DND-41 (cell line): ENCODE data around the gene RPS26.
A peak's percentile ranks its signal among the peaks of the same experiment; 100 is the strongest.

Source experiments
- ATAC-seq: fragments of 200-7000 bp; cut with Tn5 transposase; 3 replicates; pipeline ENCODE4 v1.9.1; 2021; ENCODE audit warnings: low read depth; ENCODE audit not compliant: insufficient read depth
- DNase-seq: peaks from one replicate; pipeline ENCODE4 v3.0.0-alpha.2; 2020
- H2AFZ ChIP-seq: 2 replicates; pipeline ENCODE4 v1.6.0; 2012; ENCODE audit warnings: low read depth, low read length
- H3K27ac ChIP-seq: 2 replicates; pipeline ENCODE4 v1.5.1; 2012; ENCODE audit warnings: low read length, inconsistent platforms
- H3K27me3 ChIP-seq: fragments of 200-600 bp; sonication (generic); 2 replicates; pipeline ENCODE4 v1.6.0; 2012; ENCODE audit warnings: low read length, mild to moderate bottlenecking, inconsistent platforms; ENCODE audit not compliant: insufficient read depth, poor library complexity
- H3K36me3 ChIP-seq: 2 replicates; pipeline ENCODE4 v1.5.1; 2012; ENCODE audit warnings: low read length, inconsistent platforms; ENCODE audit not compliant: insufficient read depth
- H3K4me1 ChIP-seq: 2 replicates; pipeline ENCODE4 v1.5.1; 2012; ENCODE audit warnings: mild to moderate bottlenecking, low read length; ENCODE audit not compliant: insufficient read depth
- H3K4me2 ChIP-seq: 2 replicates; pipeline ENCODE4 v1.6.0; 2012; ENCODE audit warnings: mild to moderate bottlenecking, moderate library complexity, low read length, inconsistent platforms; ENCODE audit not compliant: insufficient read depth
- H3K4me3 ChIP-seq, 2 experiments: fragments of 200-600 bp in 1 of 2; shearing (Covaris generic) in 1 of 2; 2 replicates each; pipeline ENCODE4 v1.5.1; 2012 to 2016; ENCODE audit warnings: inconsistent platforms in 2 of 2, low read length in 2 of 2, mild to moderate bottlenecking in 2 of 2, low read depth in 1 of 2, moderate library complexity in 1 of 2
- H3K79me2 ChIP-seq: 2 replicates; pipeline ENCODE4 v1.6.0; 2012; ENCODE audit warnings: low read length, inconsistent platforms; ENCODE audit not compliant: insufficient read depth
- H3K9ac ChIP-seq: 2 replicates; pipeline ENCODE4 v1.6.0; 2012; ENCODE audit warnings: low read depth, mild to moderate bottlenecking, inconsistent platforms, low read length, moderate library complexity
- H3K9me3 ChIP-seq: 2 replicates; pipeline ENCODE4 v1.5.1; 2012; ENCODE audit warnings: low read length, moderate library complexity, mild to moderate bottlenecking, inconsistent platforms; ENCODE audit not compliant: insufficient read depth, severe bottlenecking
- H4K20me1 ChIP-seq: 2 replicates; pipeline ENCODE4 v1.6.0; 2012; ENCODE audit warnings: low read length; ENCODE audit not compliant: insufficient read depth
- CTCF ChIP-seq: IDR thresholded peaks from 2 replicates; pipeline ENCODE4 v1.5.1; 2012; ENCODE audit warnings: borderline replicate concordance, low read length, moderate library complexity, mild to moderate bottlenecking; ENCODE audit not compliant: poor library complexity, severe bottlenecking; ENCODE audit errors: extremely low read depth
- EZH2 ChIP-seq: IDR thresholded peaks from 3 replicates; pipeline ENCODE4 v1.6.1; 2012; ENCODE audit warnings: borderline replicate concordance, low read depth, mild to moderate bottlenecking, moderate library complexity, low read length, inconsistent platforms; ENCODE audit not compliant: severe bottlenecking

Gene RPS26

DNA sequence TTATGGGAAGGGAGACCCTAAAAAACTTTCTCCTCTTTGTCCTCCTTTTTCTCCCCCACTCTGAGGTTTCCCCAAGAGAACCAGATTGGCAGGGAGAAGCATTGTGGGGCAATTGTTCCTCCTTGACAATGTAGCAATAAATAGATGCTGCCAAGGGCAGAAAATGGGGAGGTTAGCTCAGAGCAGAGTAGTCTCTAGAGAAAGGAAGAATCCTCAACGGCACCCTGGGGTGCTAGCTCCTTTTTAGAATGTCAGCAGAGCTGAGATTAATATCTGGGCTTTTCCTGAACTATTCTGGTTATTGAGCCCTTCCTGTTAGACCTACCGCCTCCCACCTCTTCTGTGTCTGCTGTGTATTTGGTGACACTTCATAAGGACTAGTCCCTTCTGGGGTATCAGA is 4.6 kb upstream of the RPS26 start:
- no peak for DNase-seq
- H3K9ac ChIP-seq, result no peak overlapping the region

DNA sequence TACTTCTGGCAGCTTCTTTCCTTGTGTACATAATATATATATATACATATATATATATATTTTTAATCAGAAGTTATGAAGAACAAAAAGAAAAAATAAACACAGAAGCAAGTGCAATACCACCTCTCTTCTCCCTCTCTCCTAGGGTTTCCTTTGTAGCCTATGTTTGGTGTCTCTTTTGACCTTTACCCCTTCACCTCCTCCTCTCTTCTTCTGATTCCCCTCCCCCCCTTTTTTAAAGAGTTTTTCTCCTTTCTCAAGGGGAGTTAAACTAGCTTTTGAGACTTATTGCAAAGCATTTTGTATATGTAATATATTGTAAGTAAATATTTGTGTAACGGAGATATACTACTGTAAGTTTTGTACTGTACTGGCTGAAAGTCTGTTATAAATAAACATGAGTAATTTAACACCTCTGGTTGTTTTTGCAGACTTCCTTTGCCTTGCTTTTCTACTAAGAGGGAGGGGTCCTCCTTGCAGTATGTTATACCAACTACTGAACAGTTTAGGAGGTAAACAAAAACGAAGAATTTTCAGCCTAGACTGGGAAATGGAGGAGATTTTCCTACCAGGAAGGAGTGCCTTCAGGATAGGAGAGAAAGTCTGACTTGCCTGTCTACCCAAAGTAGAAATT is 3.6 kb upstream of the RPS26 start:
- Histone ChIP-seq H3K9ac (no peak overlapping the region), H3K4me1 (peaks cover 20% of the 10 kb centered on the region), H3K4me2 (no peak overlapping the region), H3K27ac (no peak overlapping the region), H2AFZ (no peak overlapping the region), H3K79me2 (peaks cover 21% of the 10 kb centered on the region), H3K36me3 (peaks cover 24% of the 10 kb centered on the region), H3K27me3 (no peaks in the 10 kb centered on the region), H4K20me1 (peaks cover 7% of the 10 kb centered on the region), H3K4me3 (no peak overlapping the region), H3K9me3 (no peaks in the 10 kb centered on the region)
- DNase-seq (no peak), ATAC-seq (no peak)
- no peak for TF ChIP-seq CTCF
- TF ChIP-seq EZH2, result no peak

More for the DNA sequence above, 4.6 kb upstream of the RPS26 start:
- Histone ChIP-seq H3K36me3 (peaks cover 26% of the 10 kb centered on the region), H3K4me3 (no peak overlapping the region), H3K9me3 (no peaks in the 10 kb centered on the region), H3K4me2 (no peak overlapping the region), H3K27me3 (no peaks in the 10 kb centered on the region), H3K79me2 (peaks cover 11% of the 10 kb centered on the region), H4K20me1 (no peaks in the 10 kb centered on the region), H3K27ac (no peak overlapping the region), H2AFZ (no peak overlapping the region), H3K4me1 (peaks cover 13% of the 10 kb centered on the region)
- no peak for ATAC-seq
- TF ChIP-seq EZH2, result no peak
- no peak for TF ChIP-seq CTCF

DNA sequence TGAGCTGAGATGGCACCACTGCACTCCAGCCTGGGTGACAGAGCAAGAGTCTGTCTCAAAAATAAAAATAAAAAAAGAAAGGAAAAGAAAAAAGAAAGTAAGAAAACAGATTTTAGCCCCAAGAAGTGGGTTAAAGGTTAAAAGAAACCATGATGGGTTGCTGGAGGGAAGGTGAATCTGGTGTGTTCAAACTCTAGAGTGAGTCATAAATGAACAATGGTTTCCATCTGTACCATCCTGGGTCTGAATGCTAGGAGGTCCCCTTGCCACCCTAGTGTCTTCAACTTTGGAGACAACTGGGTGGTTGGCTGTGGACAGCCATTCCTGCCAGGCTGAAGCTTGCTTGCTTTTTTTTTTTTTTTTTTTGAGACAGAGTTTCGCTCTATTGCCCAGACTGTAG is 1.6 kb upstream of the RPS26 start:
- peaks cover 30% of the 10 kb centered on the region for H3K36me3 ChIP-seq
- no peak for ATAC-seq

More for the DNA sequence above, 1.6 kb upstream of the RPS26 start:
- Histone ChIP-seq H3K4me1 (peaks cover 28% of the 10 kb centered on the region), H3K9me3 (no peaks in the 10 kb centered on the region), H3K27ac (no peak overlapping the region), H3K4me3 (no peak overlapping the region), H3K79me2 (peaks cover 31% of the 10 kb centered on the region), H4K20me1 (peaks cover 16% of the 10 kb centered on the region), H3K9ac (peak overlapping the region; percentile 74; the same call in 1 of the 2 replicates), H3K4me2 (no peak overlapping the region), H2AFZ (no peak overlapping the region), H3K27me3 (no peaks in the 10 kb centered on the region)
- no peak for DNase-seq
- no peak for TF ChIP-seq CTCF
- no peak for TF ChIP-seq EZH2
